CD4-positive, alpha-beta memory T cell (primary cell): ENCODE data around the gene LRRK1. TPM values are rescaled to one million over a fixed set of nuclear protein-coding genes. Genes with fewer than 3 reads are reported as not detected.

ENCODE experiments used
- CTCF ChIA-PET: fragments of 350-600 bp; sonication (Branson Sonifier 250); formaldehyde crosslinking; loops from one replicate; lab custom pipeline; 2021; ENCODE audit warnings: inconsistent platforms; ENCODE audit not compliant: partially characterized antibody; lab: Charles Lee
- POLR2A ChIA-PET: fragments of 350-600 bp; sonication (Branson Sonifier 250); formaldehyde crosslinking; loops from one replicate; lab custom pipeline; 2021; ENCODE audit not compliant: partially characterized antibody; lab: Charles Lee
- DNase-seq, 5 donors: peaks; one replicate each; pipeline versions ENCODE4 v3.0.0 to v3.0.0-alpha.2; 2020 to 2022; ENCODE audit warnings: mixed read lengths in 1 of 5
- H3K27ac ChIP-seq: one replicate; pipeline ENCODE4 v1.7.0; 2013; ENCODE audit warnings: low read depth, low read length
- H3K27me3 ChIP-seq: 2 replicates; pipeline ENCODE4 v1.7.0; 2013; ENCODE audit warnings: mild to moderate bottlenecking, low read length, moderate library complexity; ENCODE audit not compliant: insufficient read depth
- H3K36me3 ChIP-seq: 2 replicates; pipeline ENCODE4 v1.7.0; 2013; ENCODE audit warnings: mild to moderate bottlenecking, low read length, moderate library complexity; ENCODE audit not compliant: insufficient read depth
- H3K4me1 ChIP-seq: 2 replicates; pipeline ENCODE4 v1.7.0; 2013; ENCODE audit warnings: mild to moderate bottlenecking, low read length, moderate library complexity; ENCODE audit not compliant: insufficient read depth
- H3K4me3 ChIP-seq, 2 donors: one replicate each; pipeline ENCODE4 v1.7.0; 2013; ENCODE audit warnings: low read length in 2 of 2, mild to moderate bottlenecking in 1 of 2
- H3K9me3 ChIP-seq, 2 donors: one replicate each; pipeline ENCODE4 v1.7.0; 2013; ENCODE audit warnings: low read length in 2 of 2, control low read depth in 1 of 2; ENCODE audit not compliant: control insufficient read depth in 1 of 2
- H3K27ac Mint-ChIP-seq, 7 donors: one replicate each; pipeline ENCODE4 v1.8.0; 2020 to 2021; ENCODE audit warnings: mixed read lengths in 7 of 7, mild to moderate bottlenecking in 6 of 7, inconsistent platforms in 3 of 7, moderate library complexity in 3 of 7
- H3K27me3 Mint-ChIP-seq, 2 donors: one replicate each; pipeline ENCODE4 v1.8.0; 2020 to 2021; ENCODE audit warnings: mixed read lengths in 2 of 2
- H3K36me3 Mint-ChIP-seq, 2 donors: one replicate each; pipeline ENCODE4 v1.8.0; 2020 to 2021; ENCODE audit warnings: mixed read lengths in 2 of 2, inconsistent platforms in 1 of 2, mild to moderate bottlenecking in 1 of 2
- H3K4me1 Mint-ChIP-seq, 4 donors: one replicate each; pipeline ENCODE4 v1.8.0; 2020 to 2021; ENCODE audit warnings: mixed read lengths in 4 of 4, mild to moderate bottlenecking in 1 of 4
- H3K4me3 Mint-ChIP-seq, 8 donors: one replicate each; pipeline ENCODE4 v1.8.0; 2020 to 2021; ENCODE audit warnings: mixed read lengths in 8 of 8, mild to moderate bottlenecking in 7 of 8, moderate library complexity in 6 of 8, inconsistent platforms in 3 of 8
- H3K9me3 Mint-ChIP-seq, 8 donors: one replicate each; pipeline ENCODE4 v1.8.0; 2020 to 2021; ENCODE audit warnings: mixed read lengths in 8 of 8, mild to moderate bottlenecking in 5 of 8, inconsistent platforms in 3 of 8, moderate library complexity in 1 of 8
- intact Hi-C: fragments of 100-400 bp; cut with micrococcal nuclease; formaldehyde crosslinking; loops from one replicate; pipeline ENCODE4 v1.15.1; 2023
- polyA plus RNA-seq, 2 donors: library from polyadenylated mRNA; unstranded; fragments of 300-500 nt; fragmentation: Illumina TruSeq; gene quantifications; one replicate each; pipeline ENCODE4 v1.2.3, GENCODE V29; 2021
- total RNA-seq, 2 experiments: library from RNA; stranded (reverse); gene quantifications; one replicate each; pipeline ENCODE4 v1.2.3, GENCODE V29; 2021

LRRK1 gene
- total and polyA plus RNA-seq, 4 experiments from 2014 or later: 0.50 to 0.58 (median 0.53) TPM; not detected in 1

DNA sequence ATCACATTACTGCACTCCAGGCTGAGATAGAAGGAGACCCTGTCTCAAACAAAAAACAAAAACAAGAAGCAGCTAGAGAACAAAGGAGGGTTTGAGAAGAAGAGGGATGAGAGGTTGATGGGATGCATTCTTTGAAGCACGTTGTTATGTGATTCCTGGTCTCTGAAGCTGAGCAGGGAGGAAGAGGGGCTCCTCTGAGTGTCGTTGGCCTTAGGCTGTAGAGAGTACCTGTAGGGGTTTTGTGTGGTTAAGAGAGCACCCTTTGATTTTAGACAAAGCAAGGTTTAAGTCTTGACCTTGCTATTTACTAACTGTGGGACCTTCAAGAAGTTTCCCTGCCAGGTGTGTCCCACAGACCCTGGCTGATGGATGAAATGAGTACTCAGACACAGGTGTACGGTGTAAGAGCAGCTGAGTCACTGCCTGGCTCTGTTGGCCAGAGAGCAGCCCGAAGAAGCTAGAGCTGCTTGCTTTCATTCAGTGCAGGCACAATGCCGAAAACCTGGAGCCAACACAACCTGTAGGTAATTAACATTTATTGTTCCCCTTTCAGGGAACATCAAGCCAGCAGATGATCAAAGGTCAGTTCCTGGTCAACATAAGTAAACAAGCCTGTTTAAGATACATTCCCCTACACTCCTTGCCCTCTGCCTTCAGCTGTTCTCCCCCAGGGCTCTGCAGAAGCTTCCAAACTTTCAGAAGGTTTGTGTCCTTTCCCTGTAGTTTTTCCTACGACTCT is 67.2 kb downstream of the LRRK1 start:
- H3K4me1 Mint-ChIP-seq: no peaks in the 10 kb centered on the region

DNA sequence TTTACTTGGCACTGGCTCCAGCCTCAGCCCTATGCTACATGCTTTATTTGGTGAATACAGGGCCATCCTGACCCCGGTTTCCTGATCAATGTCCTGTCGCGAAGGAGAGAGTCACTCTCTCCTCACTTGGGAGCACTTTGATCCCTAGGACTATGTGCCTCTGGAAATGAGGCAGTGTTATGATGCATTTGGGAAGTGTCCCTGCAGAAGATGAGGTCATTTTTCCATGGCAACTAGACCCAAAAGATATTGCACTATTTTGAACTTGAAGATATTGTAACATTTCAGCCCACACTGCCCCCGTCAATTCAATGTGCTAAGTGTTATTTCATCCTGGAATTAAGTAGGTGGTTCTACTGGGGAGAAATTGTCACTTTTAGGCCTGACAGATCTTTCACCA is 68.0 kb downstream of the LRRK1 start:
- Histone ChIP-seq H3K9me3 (no peaks in the 10 kb centered on the region), H3K4me3 (no peak overlapping the region), H3K27ac (no peak overlapping the region), H3K27me3 (no peaks in the 10 kb centered on the region), H3K36me3 (no peaks in the 10 kb centered on the region), H3K4me1 (no peaks in the 10 kb centered on the region)
- no peaks in the 10 kb centered on the region for H3K36me3 Mint-ChIP-seq
- no peak overlapping the region for H3K27ac Mint-ChIP-seq
- CTCF ChIA-PET: interaction anchor here (1.4 kb wide), 1 partner anchor 21 kb away, joined by 6 read pairs; no protein-coding TSS in a partner anchor
- intact Hi-C loops: no loop called here
- no peak overlapping the region for H3K4me3 Mint-ChIP-seq
- DNase-seq: no peak
- H3K27me3 Mint-ChIP-seq: peaks cover 1 to 2% of the 10 kb centered on the region in 2 donors
- no peaks in the 10 kb centered on the region for H3K4me1 Mint-ChIP-seq
- H3K9me3 Mint-ChIP-seq: peaks cover 0 to 3% (median 0%) of the 10 kb centered on the region in 8 donors
- POLR2A ChIA-PET: no interaction called here

More for the DNA sequence above, 67.2 kb downstream of the LRRK1 start:
- no peak for DNase-seq
- Histone ChIP-seq H3K4me1 (no peaks in the 10 kb centered on the region), H3K4me3 (no peak overlapping the region), H3K27ac (no peak overlapping the region), H3K27me3 (no peaks in the 10 kb centered on the region), H3K36me3 (no peaks in the 10 kb centered on the region), H3K9me3 (no peaks in the 10 kb centered on the region)
- intact Hi-C loops: no loop called here
- Mint-ChIP-seq H3K27me3 (peaks cover 1 to 2% of the 10 kb centered on the region in 2 donors), H3K4me3 (no peak overlapping the region), H3K9me3 (peaks cover 0 to 3% (median 0%) of the 10 kb centered on the region in 8 donors), H3K27ac (no peak overlapping the region), H3K36me3 (no peaks in the 10 kb centered on the region)
- CTCF ChIA-PET: interaction anchor here (1.4 kb wide), 1 partner anchor 22 kb away, joined by 6 read pairs; no protein-coding TSS in a partner anchor
- POLR2A ChIA-PET: no interaction called here

DNA sequence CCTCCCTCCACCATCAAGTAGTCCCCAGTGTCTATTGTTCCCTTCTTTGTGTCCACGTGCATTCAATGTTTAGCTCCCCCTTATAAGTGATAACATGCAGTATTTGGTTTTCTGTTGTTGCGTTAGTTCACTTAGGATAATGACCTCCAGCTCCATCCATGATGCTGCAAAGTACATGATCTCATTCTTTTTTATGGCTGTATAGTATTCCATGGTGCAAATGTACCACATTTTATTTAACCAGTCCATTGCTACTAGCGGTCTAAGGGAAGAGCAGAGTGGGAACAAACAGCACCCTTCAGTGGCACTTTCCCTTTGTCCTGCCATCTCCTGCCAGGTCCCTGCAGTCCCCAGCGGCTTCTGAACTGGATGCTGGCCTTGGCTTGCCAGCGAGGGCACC is 69.1 kb downstream of the LRRK1 start:
- ChIA-PET CTCF (no interaction called here), POLR2A (no interaction called here)
- Histone ChIP-seq H3K4me1 (no peaks in the 10 kb centered on the region), H3K4me3 (no peak overlapping the region), H3K27ac (no peak overlapping the region), H3K27me3 (no peaks in the 10 kb centered on the region), H3K36me3 (no peaks in the 10 kb centered on the region), H3K9me3 (no peaks in the 10 kb centered on the region)
- Mint-ChIP-seq H3K4me1 (no peaks in the 10 kb centered on the region), H3K27me3 (no peaks in the 10 kb centered on the region), H3K4me3 (no peak overlapping the region), H3K9me3 (peaks cover 0 to 3% (median 0%) of the 10 kb centered on the region in 8 donors), H3K36me3 (no peaks in the 10 kb centered on the region), H3K27ac (no peak overlapping the region)
- intact Hi-C loops: no loop called here
- no peak for DNase-seq

DNA sequence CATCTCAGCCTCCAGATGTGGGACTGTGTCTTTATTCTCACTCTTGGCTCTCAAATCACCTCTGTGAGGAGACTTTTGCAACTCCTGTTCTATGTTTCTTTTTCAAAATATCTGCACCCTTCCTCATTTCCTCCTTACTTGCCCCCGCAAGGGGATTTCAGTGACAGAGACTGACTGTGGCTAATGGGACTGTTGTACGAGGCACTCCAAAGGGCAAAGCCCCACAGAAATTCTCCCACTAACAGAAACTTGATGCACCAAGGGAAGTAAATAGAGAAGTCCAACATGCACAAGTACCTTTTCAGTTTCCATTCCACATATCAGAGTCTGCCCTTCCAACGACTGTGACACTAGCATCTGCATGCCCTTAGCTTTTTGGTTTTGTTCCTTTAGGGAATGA is 69.7 kb downstream of the LRRK1 start:
- Histone ChIP-seq H3K9me3 (no peaks in the 10 kb centered on the region), H3K36me3 (no peaks in the 10 kb centered on the region), H3K4me3 (no peak overlapping the region), H3K27me3 (no peaks in the 10 kb centered on the region), H3K4me1 (no peaks in the 10 kb centered on the region), H3K27ac (no peak overlapping the region)
- no peaks in the 10 kb centered on the region for H3K4me1 Mint-ChIP-seq
- H3K9me3 Mint-ChIP-seq: peaks cover 0 to 3% (median 0%) of the 10 kb centered on the region in 8 donors
- no peaks in the 10 kb centered on the region for H3K27me3 Mint-ChIP-seq
- intact Hi-C loops: no loop called here
- H3K36me3 Mint-ChIP-seq: no peaks in the 10 kb centered on the region
- no peak for DNase-seq
- H3K27ac Mint-ChIP-seq: no peak overlapping the region
- H3K4me3 Mint-ChIP-seq: no peak overlapping the region
- POLR2A ChIA-PET: no interaction called here
- CTCF ChIA-PET: no interaction called here

DNA sequence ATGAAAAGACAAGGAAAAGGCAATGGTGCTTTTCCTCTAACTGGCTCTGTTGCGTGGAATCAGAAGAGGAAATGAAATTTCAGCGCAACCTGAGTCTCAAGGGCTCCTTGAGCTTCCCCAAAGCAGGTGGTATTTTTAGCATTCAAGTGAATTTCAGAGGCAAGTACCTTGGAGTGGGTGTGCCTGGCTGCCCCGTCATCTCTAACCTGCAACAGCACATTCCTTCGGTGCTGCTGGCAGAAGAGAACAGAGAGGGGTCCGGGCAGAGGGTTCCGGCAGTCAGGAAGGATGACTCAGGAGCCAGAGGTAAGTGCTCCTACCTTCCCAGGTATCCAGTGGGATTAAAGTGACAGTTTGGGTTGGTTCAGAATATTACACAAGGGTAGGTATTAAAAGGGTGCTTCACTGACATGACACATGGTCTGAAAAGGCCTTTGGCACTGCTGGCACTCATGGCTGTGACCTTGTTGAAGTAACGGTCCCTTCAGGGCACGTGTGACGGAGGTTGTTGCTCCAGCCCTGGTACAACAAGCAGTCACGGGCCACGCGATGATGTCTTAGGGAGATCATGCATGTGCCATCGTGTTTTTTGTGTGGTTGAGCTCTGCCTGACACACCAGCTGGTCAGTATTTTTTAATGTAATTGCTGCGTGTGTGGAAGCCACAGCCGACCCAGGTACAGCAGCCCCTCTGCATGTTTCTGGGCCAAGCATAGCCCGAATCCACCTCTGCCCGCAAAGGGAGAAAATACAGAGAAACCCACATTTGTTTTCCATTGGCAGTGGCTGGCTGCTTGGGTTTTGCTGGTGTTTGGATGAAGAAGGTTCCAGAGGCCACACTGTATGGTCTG is 75.7 kb downstream of the LRRK1 start:
- ChIA-PET POLR2A (no interaction called here), CTCF (interaction anchor here (1.0 to 4.8 kb wide), 2 partner anchors 9 to 12 kb away, joined by 3 to 46 read pairs; no protein-coding TSS in a partner anchor)
- Histone ChIP-seq H3K9me3 (no peaks in the 10 kb centered on the region), H3K36me3 (no peaks in the 10 kb centered on the region), H3K4me1 (no peaks in the 10 kb centered on the region), H3K27ac (no peak overlapping the region), H3K4me3 (no peak overlapping the region), H3K27me3 (no peaks in the 10 kb centered on the region)
- DNase-seq: no peak
- H3K4me1 Mint-ChIP-seq: no peaks in the 10 kb centered on the region
- no peaks in the 10 kb centered on the region for H3K9me3 Mint-ChIP-seq
- intact Hi-C loops: no loop called here
- H3K36me3 Mint-ChIP-seq: no peaks in the 10 kb centered on the region
- H3K4me3 Mint-ChIP-seq: no peak overlapping the region
- H3K27ac Mint-ChIP-seq: no peak overlapping the region
- H3K27me3 Mint-ChIP-seq: peaks cover 9 to 10% of the 10 kb centered on the region in 2 donors

DNA sequence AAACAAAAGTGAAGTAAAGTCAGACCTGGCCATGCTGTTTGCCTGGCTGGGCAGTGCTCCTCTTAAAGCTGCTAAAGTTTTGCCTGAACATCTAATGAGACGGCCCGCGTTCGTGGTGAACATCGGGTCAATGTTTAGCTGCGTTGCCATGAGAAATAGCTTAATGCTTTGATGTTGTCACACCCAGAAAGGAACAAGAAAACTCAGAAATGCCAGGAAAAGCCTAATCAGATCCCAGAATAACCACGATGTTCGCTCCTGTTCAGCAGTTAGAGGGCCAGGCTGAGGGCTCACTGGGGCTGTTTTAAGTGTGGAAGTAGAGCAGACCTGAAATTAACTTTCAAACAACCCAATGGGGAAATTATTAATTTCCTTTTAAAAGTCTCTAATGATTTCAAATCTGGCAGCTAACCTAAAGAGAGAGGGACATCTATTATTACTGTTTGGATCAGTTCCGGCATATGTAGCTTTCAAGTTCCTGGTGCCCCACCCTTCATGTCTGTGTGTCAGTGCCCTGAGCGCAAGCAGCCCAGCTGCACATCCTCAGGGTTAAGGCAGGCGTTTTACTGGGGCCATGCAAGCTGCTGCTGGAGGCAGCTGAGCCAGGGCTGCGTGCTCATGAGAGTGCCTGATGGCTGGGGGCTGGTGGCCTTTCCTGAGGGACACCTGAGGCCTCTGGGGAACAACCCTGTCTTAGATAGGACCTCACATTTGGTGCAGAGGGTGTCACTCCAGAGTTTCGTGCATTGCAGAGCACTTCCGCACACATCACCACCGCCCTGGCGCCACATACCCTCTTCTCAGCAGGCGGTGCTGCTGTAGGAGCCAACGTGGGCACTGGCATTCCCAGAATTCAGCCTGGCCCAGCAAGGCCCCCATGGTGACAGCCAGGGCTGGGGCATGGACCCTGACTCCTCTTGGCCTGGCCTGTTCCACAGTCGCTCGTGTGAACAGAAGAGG is 76.6 kb downstream of the LRRK1 start:
- no peaks in the 10 kb centered on the region for H3K9me3 ChIP-seq
- intact Hi-C loops: no loop called here
- ChIA-PET CTCF (interaction anchor here (1.0 to 4.8 kb wide), 2 partner anchors 9 to 12 kb away, joined by 3 to 46 read pairs; no protein-coding TSS in a partner anchor), POLR2A (no interaction called here)
- no peaks in the 10 kb centered on the region for H3K4me1 Mint-ChIP-seq
- H3K4me1 ChIP-seq: no peaks in the 10 kb centered on the region
- no peak overlapping the region for H3K27ac ChIP-seq
- no peak overlapping the region for H3K27ac Mint-ChIP-seq
- H3K9me3 Mint-ChIP-seq: no peaks in the 10 kb centered on the region
- DNase-seq: no peak
- no peaks in the 10 kb centered on the region for H3K36me3 Mint-ChIP-seq
- no peaks in the 10 kb centered on the region for H3K36me3 ChIP-seq
- H3K4me3 Mint-ChIP-seq: no peak overlapping the region
- H3K27me3 ChIP-seq: no peaks in the 10 kb centered on the region
- no peak overlapping the region for H3K4me3 ChIP-seq
- H3K27me3 Mint-ChIP-seq: peaks cover 10 to 12% of the 10 kb centered on the region in 2 donors
